Measurements from ENCODE around the gene IQSEC1. TPM values are rescaled to one million over a fixed set of nuclear protein-coding genes. Genes with fewer than 3 reads are reported as not detected.

The IQSEC1 gene
- total RNA-seq, 1 donor: 135 TPM

DNA sequence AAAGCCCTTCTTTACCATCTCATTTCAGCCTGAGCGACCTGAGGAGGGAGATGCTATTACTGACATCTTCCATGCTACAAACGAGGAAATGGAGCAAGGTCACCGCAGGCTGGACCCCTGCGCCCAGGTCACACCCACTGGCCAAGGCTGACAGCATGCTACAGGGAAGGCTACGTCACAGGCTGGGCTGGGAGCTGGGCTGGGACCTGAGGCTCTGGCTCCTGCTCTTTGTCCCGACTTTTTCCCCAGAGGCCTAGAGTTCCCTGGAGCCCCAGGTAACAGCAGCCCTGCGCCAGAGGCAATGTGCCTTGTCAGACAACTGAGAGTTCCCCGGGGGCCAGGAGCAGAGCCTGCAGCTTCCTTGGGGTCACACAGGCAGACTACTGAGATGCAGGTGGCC, 87.2 kb downstream of the IQSEC1 start:
- peaks cover 62% of the 10 kb centered on the region for H3K4me1 ChIP-seq (ENCODE audit: insufficient read depth, low read length)
- H3K4me3 ChIP-seq (ENCODE audit: low read length): no peak overlapping the region
- no peaks in the 10 kb centered on the region for H3K9me3 ChIP-seq (ENCODE audit: low read depth, low read length)
- no peaks in the 10 kb centered on the region for H3K27me3 ChIP-seq (ENCODE audit: insufficient read depth, low read length)

DNA sequence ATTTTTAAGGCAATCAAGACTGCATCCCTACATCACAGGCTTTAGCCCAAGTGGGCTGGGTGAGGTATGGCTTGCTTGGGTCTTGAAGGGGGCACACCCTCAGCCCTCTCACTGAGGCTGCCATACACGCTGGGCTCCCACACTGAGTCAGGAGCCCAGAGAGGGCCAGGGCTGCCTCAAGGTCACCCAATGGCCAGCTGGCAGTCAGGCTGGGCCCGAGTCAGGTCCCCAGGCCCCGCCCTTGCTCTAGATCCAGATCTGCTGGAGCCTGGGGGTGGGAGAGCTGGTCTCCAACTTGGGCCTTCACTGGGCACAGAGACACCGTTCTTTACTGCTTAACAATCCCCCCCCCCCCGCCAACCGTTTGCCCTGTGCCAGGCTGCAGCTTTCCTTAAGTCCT, 88.1 kb downstream of the IQSEC1 start:
- H3K4me3 ChIP-seq (ENCODE audit: low read length): no peak overlapping the region
- no peaks in the 10 kb centered on the region for H3K27me3 ChIP-seq (ENCODE audit: insufficient read depth, low read length)
- no peaks in the 10 kb centered on the region for H3K9me3 ChIP-seq (ENCODE audit: low read depth, low read length)
- H3K4me1 ChIP-seq (ENCODE audit: insufficient read depth, low read length): peaks cover 59% of the 10 kb centered on the region

DNA sequence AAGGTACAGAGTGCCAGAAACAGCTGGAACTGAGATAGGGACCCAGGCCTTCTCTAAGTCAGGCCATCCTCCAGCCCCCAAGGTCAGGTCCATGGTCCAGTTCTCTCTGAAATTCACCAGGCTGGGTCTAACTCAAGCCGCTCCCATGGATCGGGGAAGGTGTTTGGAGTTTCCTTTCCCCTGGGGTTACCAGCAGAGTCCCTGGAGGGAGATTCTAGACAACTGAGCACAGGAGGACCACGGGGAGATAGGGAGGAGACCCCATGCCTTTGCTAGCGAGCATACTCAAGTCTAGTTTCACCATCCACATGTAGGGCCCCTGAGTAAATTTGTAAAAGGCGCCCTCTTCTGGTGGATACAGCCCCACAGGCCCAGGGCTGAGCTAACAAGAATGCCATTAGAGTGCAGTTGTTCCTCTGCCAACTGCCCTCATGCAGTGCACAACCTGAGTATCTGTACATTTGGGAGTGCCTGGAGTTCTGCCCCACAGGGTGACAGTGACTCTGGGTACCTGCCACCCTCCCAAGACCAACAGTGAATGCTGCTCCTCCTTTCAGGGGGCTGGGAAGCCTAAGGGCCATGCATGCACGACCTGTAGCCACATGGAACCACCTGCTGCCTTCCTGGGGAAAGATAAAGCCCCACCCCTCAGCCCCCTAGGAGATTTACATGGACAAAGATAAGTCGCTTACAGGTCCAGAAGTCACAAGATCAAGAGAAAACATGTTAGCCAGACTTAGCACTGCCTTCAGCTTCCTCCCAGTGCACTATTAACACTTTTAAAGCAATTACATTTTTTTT, 89.0 kb downstream of the IQSEC1 start:
- Histone ChIP-seq H3K27me3 (ENCODE audit: insufficient read depth, low read length) (no peaks in the 10 kb centered on the region), H3K4me3 (ENCODE audit: low read length) (no peak overlapping the region), H3K9me3 (ENCODE audit: low read depth, low read length) (no peaks in the 10 kb centered on the region), H3K4me1 (ENCODE audit: insufficient read depth, low read length) (peaks cover 49% of the 10 kb centered on the region)

GRCh38 chr3:12983319-12983718, 89.9 kb downstream of the IQSEC1 start:
- H3K27me3 ChIP-seq (ENCODE audit: insufficient read depth, low read length): no peaks in the 10 kb centered on the region
- no peak overlapping the region for H3K4me3 ChIP-seq (ENCODE audit: low read length)
- H3K4me1 ChIP-seq (ENCODE audit: insufficient read depth, low read length): peaks cover 40% of the 10 kb centered on the region
- no peaks in the 10 kb centered on the region for H3K9me3 ChIP-seq (ENCODE audit: low read depth, low read length)

- Histone ChIP-seq H3K4me1 (ENCODE audit: insufficient read depth, low read length) (peaks cover 42% of the 10 kb centered on the region), H3K9me3 (ENCODE audit: low read depth, low read length) (no peaks in the 10 kb centered on the region), H3K4me3 (ENCODE audit: low read length) (no peak overlapping the region), H3K27me3 (ENCODE audit: insufficient read depth, low read length) (no peaks in the 10 kb centered on the region)
Measured at GRCh38 chr3:12982619-12983101, 90.6 kb downstream of the IQSEC1 start.

DNA sequence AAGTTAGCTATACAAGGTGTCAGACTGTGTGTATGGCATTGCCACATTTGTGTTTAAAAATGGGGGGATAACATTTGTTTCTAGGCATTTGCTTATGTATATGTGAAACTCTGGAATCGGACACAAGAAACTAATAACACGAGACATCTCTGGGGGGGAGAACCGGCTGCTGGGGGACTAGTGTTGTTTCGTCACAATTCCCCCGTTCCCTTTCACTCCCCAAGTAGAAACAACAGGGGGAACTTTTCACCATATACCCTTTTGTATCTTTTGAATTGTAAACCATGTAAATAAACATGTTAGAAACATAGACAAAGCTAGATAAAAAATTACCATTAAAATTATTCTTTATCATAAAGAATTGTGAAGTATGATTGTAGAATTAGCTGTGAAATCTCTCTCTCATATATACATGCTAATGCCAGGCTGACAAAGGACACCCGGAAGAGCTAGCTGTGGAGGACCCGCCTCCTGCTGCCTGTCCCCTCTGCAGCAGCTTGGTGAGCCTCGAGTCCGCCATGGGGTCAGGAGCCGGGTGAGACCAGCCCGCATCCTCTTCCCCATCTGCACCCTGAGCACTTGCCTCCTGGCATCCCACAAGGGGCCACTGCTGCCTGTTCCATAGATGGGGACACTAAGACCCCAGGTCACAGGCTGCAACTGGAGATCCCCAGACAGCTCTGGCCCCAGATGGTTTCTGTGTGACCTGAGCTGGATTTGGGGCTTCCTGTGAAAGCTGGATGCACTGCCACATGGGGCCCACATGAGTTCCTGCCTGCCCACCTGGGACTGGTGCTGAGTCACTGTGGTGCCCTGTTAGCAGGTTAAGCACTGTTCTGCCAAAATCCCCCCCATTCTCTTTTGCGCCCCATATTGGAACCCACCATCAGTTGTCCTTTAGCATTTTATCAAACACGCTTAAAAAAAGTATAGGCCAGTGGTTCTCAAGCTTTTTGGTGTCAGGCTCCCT, 91.6 kb downstream of the IQSEC1 start:
- peaks cover 35% of the 10 kb centered on the region for H3K4me1 ChIP-seq (ENCODE audit: insufficient read depth, low read length)
- no peaks in the 10 kb centered on the region for H3K9me3 ChIP-seq (ENCODE audit: low read depth, low read length)
- no peak overlapping the region for H3K4me3 ChIP-seq (ENCODE audit: low read length)
- H3K27me3 ChIP-seq (ENCODE audit: insufficient read depth, low read length): no peaks in the 10 kb centered on the region

GRCh38 chr3:12980596-12981290, 92.5 kb downstream of the IQSEC1 start:
- no peak overlapping the region for H3K4me3 ChIP-seq (ENCODE audit: low read length)
- H3K4me1 ChIP-seq (ENCODE audit: insufficient read depth, low read length): peaks cover 30% of the 10 kb centered on the region
- H3K9me3 ChIP-seq (ENCODE audit: low read depth, low read length): no peaks in the 10 kb centered on the region
- no peaks in the 10 kb centered on the region for H3K27me3 ChIP-seq (ENCODE audit: insufficient read depth, low read length)

GRCh38 chr3:12979947-12980487, 93.2 kb downstream of the IQSEC1 start:
- Histone ChIP-seq H3K4me3 (ENCODE audit: low read length) (no peak overlapping the region), H3K4me1 (ENCODE audit: insufficient read depth, low read length) (peaks cover 32% of the 10 kb centered on the region), H3K27me3 (ENCODE audit: insufficient read depth, low read length) (no peaks in the 10 kb centered on the region), H3K9me3 (ENCODE audit: low read depth, low read length) (no peaks in the 10 kb centered on the region)

DNA sequence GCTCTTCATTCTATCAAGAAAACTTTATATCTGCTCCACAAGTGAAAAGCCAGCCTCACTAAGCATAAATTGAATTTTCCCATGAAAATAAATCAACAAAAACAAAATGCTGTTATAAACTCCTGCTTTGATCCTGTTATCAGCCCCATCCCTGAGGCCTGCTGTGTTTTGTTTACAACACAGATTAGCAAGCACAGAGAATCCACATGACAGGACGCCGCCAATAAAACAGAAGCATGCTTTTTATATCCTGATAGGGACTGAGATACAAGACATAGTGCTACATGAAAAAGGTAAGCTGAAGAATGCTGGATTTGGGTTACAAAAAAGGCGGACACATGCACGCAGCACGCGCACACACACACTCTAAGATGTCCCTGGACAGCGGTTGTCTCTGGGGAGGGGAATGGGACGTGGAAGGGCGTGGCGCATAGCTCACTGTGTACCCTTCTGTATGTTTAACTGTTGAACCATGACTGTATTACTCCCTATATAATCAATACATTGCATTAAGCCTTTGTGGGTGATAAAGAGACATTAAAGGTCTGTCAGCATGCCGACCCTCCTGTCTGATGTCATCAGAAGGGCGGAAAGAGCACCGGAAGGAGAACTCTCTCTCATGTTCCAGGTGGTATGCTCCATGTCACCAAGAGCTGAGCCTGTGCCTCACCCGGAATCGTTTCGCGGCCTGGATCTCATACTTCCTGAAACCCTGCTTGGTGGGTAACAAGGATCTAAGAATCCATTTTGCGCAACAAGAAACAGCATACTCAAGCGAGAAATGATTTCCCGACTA, 93.9 kb downstream of the IQSEC1 start:
- no peaks in the 10 kb centered on the region for H3K27me3 ChIP-seq (ENCODE audit: insufficient read depth, low read length)
- no peak overlapping the region for H3K4me3 ChIP-seq (ENCODE audit: low read length)
- peaks cover 36% of the 10 kb centered on the region for H3K4me1 ChIP-seq (ENCODE audit: insufficient read depth, low read length)
- no peaks in the 10 kb centered on the region for H3K9me3 ChIP-seq (ENCODE audit: low read depth, low read length)

DNA sequence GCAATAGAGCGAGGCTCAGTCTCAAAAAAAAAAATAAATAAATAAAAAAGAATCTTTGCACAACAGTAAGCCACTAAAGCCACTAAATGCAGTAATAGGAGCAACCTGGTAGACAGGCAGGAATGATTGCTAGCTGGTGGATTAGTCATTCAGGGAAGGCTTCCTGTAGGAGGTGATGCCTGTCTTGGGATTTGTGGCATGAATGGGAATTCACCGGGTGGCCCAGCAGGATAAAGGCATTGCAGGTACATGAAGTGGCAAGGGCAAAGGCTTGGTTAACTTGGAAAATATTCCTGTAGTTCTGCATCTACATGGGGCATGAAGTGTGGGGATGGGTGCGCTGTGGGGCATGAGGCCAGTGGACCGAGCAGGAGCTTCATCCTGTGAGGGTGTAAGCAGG, 94.5 kb downstream of the IQSEC1 start:
- H3K4me1 ChIP-seq (ENCODE audit: insufficient read depth, low read length): peaks cover 36% of the 10 kb centered on the region
- H3K27me3 ChIP-seq (ENCODE audit: insufficient read depth, low read length): no peaks in the 10 kb centered on the region
- H3K4me3 ChIP-seq (ENCODE audit: low read length): no peak overlapping the region
- H3K9me3 ChIP-seq (ENCODE audit: low read depth, low read length): no peaks in the 10 kb centered on the region

DNA sequence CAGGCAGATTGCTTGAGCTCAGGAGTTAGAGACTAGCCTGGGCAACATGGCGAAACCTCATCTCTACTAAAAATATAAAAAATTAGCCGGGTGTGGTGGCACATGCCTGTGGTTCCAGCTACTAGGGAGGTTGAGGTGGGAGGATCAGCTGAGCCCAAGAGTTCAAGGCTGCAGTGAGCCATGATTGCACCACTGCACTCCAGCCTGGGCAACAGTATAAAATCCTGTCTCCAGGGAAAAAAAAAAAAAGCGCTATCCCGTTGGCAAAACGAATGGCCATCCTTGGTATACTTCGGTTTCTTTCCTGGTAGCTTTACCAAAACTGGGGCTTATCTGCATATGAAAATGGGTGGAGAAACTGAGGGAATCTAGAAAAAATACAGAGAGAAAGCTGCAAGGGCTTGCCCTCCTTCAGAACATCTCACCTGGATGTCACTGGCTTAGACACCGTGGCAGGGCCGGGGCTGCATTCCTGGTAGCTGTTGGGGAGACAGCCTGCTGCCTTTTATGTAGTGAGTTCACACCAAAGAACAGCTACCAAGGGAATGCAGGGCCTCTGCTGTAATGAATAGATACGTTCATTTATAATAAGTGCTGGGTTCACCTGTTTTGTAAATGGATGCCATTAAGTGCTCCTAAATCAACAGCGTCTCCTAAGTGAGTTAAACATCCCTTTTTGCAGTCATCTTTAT, 96.0 kb downstream of the IQSEC1 start:
- no peaks in the 10 kb centered on the region for H3K9me3 ChIP-seq (ENCODE audit: low read depth, low read length)
- H3K27me3 ChIP-seq (ENCODE audit: insufficient read depth, low read length): no peaks in the 10 kb centered on the region
- H3K4me1 ChIP-seq (ENCODE audit: insufficient read depth, low read length): peaks cover 30% of the 10 kb centered on the region
- H3K4me3 ChIP-seq (ENCODE audit: low read length): no peak overlapping the region

- H3K27me3 ChIP-seq (ENCODE audit: insufficient read depth, low read length): no peaks in the 10 kb centered on the region
- H3K4me3 ChIP-seq (ENCODE audit: low read length): no peak overlapping the region
- H3K9me3 ChIP-seq (ENCODE audit: low read depth, low read length): no peaks in the 10 kb centered on the region
- H3K4me1 ChIP-seq (ENCODE audit: insufficient read depth, low read length): peaks cover 36% of the 10 kb centered on the region
Measured at GRCh38 chr3:12975748-12976522, 97.3 kb downstream of the IQSEC1 start.

DNA sequence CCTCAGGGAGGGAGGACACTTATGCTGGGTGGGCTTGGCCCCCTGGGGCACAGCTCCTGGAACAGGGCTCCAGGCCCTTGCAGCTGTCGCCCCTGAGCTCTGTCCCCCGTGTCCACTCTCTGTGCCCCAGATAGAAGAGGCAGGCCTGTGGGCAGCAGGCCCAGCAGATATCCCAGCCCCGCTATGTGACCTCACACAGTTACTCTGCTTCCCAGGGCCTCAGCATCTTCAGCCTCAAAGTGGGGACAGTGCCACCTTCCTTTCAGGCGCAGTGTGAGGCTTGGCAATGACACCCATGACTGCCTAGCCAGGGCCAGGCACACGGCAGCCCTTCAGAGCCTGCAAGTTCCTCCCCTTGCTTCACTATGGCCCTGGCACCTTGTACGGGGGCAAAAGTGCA, 98.4 kb downstream of the IQSEC1 start:
- Histone ChIP-seq H3K4me1 (ENCODE audit: insufficient read depth, low read length) (peaks cover 36% of the 10 kb centered on the region), H3K9me3 (ENCODE audit: low read depth, low read length) (no peaks in the 10 kb centered on the region), H3K4me3 (ENCODE audit: low read length) (no peak overlapping the region), H3K27me3 (ENCODE audit: insufficient read depth, low read length) (no peaks in the 10 kb centered on the region)

All from mononuclear cell (primary cell).